ENCODE results near the gene CKS2. TPM values are rescaled to one million over a fixed set of nuclear protein-coding genes. Genes with fewer than 3 reads are reported as not detected.

The CKS2 gene
- total and polyA plus RNA-seq, 2 of the 4 experiments (the other 2 are of a cell fraction): 192 to 261 TPM

- peak; percentile 97 for ATAC-seq (ENCODE audit: low read depth)
- no peaks in the 10 kb centered on the region for H3K27me3 ChIP-seq (ENCODE audit: control insufficient read depth, insufficient read depth, low read length)
- no TSS peak for BruUV-seq (replicated peaks)
- DNase-seq: peak; percentile 97
- peak within 1 kb of the TSS; percentile 90 for H2BK5ac ChIP-seq (ENCODE audit: low read depth, low read length, poor library complexity, severe bottlenecking)
- peak within 1 kb of the TSS; percentile 6; the same call in 1 of the 3 replicates for H2BK15ac ChIP-seq (ENCODE audit: low read depth, low read length)
- peak within 1 kb of the TSS; percentile 98 for H3K4me2 ChIP-seq (ENCODE audit: low read depth, low read length)
- H2AFZ ChIP-seq (replicated peaks; ENCODE audit: low read length, poor library complexity): peak within 1 kb of the TSS; percentile 91
- ChIA-PET CTCF (interaction anchor here (0.7 to 1.0 kb wide), 6 partner anchors 9 to 232 kb away, joined by 3 to 5 read pairs (median 4); no protein-coding TSS in a partner anchor), POLR2A (ENCODE audit: unreplicated experiment) (no interaction called here)
- H3K4me1 ChIP-seq (ENCODE audit: control insufficient read depth, insufficient read depth, low read length): peaks cover 3% of the 10 kb centered on the region
- H3K4ac ChIP-seq (ENCODE audit: low read depth, low read length): peak within 1 kb of the TSS; percentile 97
- no peaks in the 10 kb centered on the region for H3K9me3 ChIP-seq (ENCODE audit: control insufficient read depth, insufficient read depth, low read length)
- peak within 1 kb of the TSS; percentile 91 for H3K56ac ChIP-seq (ENCODE audit: extremely low read depth, insufficient read depth, low read length)
- peak within 1 kb of the TSS; percentile 79 for H3K4me3 ChIP-seq (ENCODE audit: insufficient read depth, low read depth, low read length)
- peaks cover 5% of the 10 kb centered on the region for H3K9me1 ChIP-seq (ENCODE audit: insufficient read depth, low read length)
- 2% methylated on average over 31 of the region's 91 CpGs; no CpG with 5 or more reads in 1 of the 2 experiments for WGBS, 2 experiments (ENCODE audit: extremely low coverage in 2 of 2, insufficient read length in 1 of 2)
- H3K9ac ChIP-seq (ENCODE audit: low read depth, low read length): peak within 1 kb of the TSS; percentile 93
- intact Hi-C loops (cut with micrococcal nuclease) (loop anchor here (1.0 to 10.0 kb wide), 7 partner anchors 138 to 1604 kb away; no protein-coding TSS in a partner anchor), in situ Hi-C loops (cut with MboI; ENCODE audit: low sequenced_read_pairs) (no loop called here), dilution Hi-C loops (cut with HindIII; ENCODE audit: low sequenced_read_pairs, unreplicated experiment) (no loop called here)
- H4K91ac ChIP-seq (ENCODE audit: insufficient read depth, low read depth, low read length): peak within 1 kb of the TSS; percentile 94
- peak within 1 kb of the TSS; percentile 63; the same call in 1 of the 2 replicates for H2BK120ac ChIP-seq (ENCODE audit: low read depth, low read length)
- H4K8ac ChIP-seq (ENCODE audit: low read depth in 2 of 2, low read length in 2 of 2): peak within 1 kb of the TSS; percentile 91 to 100
- H3K23ac ChIP-seq (ENCODE audit: low read depth, low read length): peak within 1 kb of the TSS; percentile 95
- peak within 1 kb of the TSS; percentile 99 for H4K5ac ChIP-seq (ENCODE audit: low read depth, low read length)
- H3K18ac ChIP-seq (ENCODE audit: low read depth, low read length): peak within 1 kb of the TSS; percentile 71
- H2AK9ac ChIP-seq (replicated peaks; ENCODE audit: low read depth, low read length, poor library complexity): peak within 1 kb of the TSS; percentile 95
- H3K27ac ChIP-seq (ENCODE audit: insufficient read depth, low read length): peak within 1 kb of the TSS; percentile 95
- H2AK5ac ChIP-seq (ENCODE audit: low read depth, low read length): peak within 1 kb of the TSS; percentile 96
- peaks cover 5% of the 10 kb centered on the region; the same call in 1 of the 2 replicates for H4K20me1 ChIP-seq (ENCODE audit: insufficient read depth, low read length)
- peak within 1 kb of the TSS; percentile 99 for H3K14ac ChIP-seq (replicated peaks; ENCODE audit: low read depth, low read length)
- no peak within 1 kb of the TSS for H2BK20ac ChIP-seq (ENCODE audit: low read depth, low read length)
- H3K36me3 ChIP-seq (ENCODE audit: control insufficient read depth, insufficient read depth, low read length): peaks cover 6% of the 10 kb centered on the region
- peaks cover 17 to 41% of the 10 kb centered on the region in 2 experiments for H3K79me1 ChIP-seq (ENCODE audit: low read depth in 1 of 2, low read length in 2 of 2)
- TF ChIP-seq, protein P1, sequence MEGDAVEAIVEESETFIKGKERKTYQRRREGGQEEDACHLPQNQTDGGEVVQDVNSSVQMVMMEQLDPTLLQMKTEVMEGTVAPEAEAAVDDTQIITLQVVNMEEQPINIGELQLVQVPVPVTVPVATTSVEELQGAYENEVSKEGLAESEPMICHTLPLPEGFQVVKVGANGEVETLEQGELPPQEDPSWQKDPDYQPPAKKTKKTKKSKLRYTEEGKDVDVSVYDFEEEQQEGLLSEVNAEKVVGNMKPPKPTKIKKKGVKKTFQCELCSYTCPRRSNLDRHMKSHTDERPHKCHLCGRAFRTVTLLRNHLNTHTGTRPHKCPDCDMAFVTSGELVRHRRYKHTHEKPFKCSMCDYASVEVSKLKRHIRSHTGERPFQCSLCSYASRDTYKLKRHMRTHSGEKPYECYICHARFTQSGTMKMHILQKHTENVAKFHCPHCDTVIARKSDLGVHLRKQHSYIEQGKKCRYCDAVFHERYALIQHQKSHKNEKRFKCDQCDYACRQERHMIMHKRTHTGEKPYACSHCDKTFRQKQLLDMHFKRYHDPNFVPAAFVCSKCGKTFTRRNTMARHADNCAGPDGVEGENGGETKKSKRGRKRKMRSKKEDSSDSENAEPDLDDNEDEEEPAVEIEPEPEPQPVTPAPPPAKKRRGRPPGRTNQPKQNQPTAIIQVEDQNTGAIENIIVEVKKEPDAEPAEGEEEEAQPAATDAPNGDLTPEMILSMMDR (conservative IDR thresholded peaks at IDR 0.05; ENCODE audit: low read depth, low read length): peak; percentile 88
- TF ChIP-seq RAD21 (IDR thresholded peaks at IDR 0.05; ENCODE audit: low read length) (peak; percentile 58), MAFK (IDR thresholded peaks at IDR 0.05; ENCODE audit: low read depth, low read length) (no peak), RFX5 (IDR thresholded peaks at IDR 0.05; ENCODE audit: low read depth, low read length) (no peak), MXI1 (IDR thresholded peaks at IDR 0.05; ENCODE audit: borderline replicate concordance, low read depth, low read length) (peak; percentile 98), NFE2L2 (IDR thresholded peaks at IDR 0.05; ENCODE audit: low read depth, low read length) (no peak; the same call in 1 of the 2 replicates), USF2 (IDR thresholded peaks at IDR 0.05; ENCODE audit: low read depth, low read length) (peak; percentile 87), BHLHE40 (IDR thresholded peaks at IDR 0.05; ENCODE audit: low read depth, low read length) (peak; percentile 70; the same call in 1 of the 2 replicates), CEBPB (IDR thresholded peaks at IDR 0.05; ENCODE audit: low read depth, low read length) (no peak), ELK1 (IDR thresholded peaks at IDR 0.05; ENCODE audit: borderline replicate concordance, low read depth, low read length) (0 out of 2 replicates have a peak, but pooled peaks have one; percentile 33), CHD1 (IDR thresholded peaks at IDR 0.05; ENCODE audit: low read depth, low read length) (peak; percentile 64; the same call in 1 of the 2 replicates), POLR2A (IDR thresholded peaks at IDR 0.05; ENCODE audit: low read depth, low read length) (peak; percentile 98), RCOR1 (IDR thresholded peaks at IDR 0.05; ENCODE audit: insufficient replicate concordance, low read length) (no peak)
These were observed 7.4 kb downstream of the CKS2 start, which contains the start of gene SECISBP2 for GRCh38 chr9:89318123-89319014. Gene SECISBP2, plus strand, starts transcription at chr9:89318500. Its CDS starts 77 bp downstream, at chr9:89318577.

All from IMR-90 (cell line).